ENCODE measurements around the gene PLEKHG4.

DNA sequence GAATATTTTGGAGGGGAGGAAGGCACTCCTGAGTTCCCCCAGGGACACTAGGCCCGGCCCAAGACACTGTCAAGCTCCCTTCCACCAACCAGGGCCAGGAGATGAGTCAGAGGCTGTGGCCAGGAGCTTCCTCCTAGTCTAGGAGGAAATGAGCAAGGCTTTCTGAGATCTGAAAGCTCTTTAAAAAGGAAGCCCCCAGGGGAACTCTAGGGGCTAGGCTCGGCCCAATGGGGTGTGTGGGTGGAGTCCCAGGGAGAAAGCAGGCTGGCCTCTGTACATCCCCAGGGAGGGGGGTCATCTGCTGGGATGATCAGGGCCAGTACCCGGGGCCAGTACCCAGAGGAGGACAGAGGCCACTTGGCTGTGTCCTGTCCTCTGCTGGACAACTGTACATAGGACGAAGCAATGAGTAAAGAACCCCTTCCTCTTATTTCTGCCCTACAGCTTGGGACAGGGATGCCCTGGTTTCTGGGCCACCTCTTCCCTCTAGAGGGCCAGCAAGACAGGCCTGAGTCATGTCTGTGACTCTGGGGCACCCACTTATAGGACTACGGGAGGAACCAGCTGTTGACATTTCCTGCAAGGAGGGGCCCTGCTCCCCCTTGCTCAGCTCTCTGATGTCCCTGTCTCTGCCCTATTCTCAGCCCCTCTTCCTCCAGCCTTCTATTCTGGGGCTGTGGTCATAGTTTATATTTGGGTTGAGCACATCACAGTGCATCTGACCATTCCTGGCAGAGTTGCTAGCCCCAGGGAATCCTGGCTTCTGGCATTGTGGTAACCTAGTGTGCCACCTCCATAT, 34.7 kb upstream of the PLEKHG4 start:
- TF ChIP-seq, protein P1, sequence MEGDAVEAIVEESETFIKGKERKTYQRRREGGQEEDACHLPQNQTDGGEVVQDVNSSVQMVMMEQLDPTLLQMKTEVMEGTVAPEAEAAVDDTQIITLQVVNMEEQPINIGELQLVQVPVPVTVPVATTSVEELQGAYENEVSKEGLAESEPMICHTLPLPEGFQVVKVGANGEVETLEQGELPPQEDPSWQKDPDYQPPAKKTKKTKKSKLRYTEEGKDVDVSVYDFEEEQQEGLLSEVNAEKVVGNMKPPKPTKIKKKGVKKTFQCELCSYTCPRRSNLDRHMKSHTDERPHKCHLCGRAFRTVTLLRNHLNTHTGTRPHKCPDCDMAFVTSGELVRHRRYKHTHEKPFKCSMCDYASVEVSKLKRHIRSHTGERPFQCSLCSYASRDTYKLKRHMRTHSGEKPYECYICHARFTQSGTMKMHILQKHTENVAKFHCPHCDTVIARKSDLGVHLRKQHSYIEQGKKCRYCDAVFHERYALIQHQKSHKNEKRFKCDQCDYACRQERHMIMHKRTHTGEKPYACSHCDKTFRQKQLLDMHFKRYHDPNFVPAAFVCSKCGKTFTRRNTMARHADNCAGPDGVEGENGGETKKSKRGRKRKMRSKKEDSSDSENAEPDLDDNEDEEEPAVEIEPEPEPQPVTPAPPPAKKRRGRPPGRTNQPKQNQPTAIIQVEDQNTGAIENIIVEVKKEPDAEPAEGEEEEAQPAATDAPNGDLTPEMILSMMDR (IDR thresholded peaks at IDR 0.05) = no peak
- TF ChIP-seq POLR2A (IDR thresholded peaks at IDR 0.05) = no peak

All from right lobe of liver (tissue), 4 donors.